ENCODE data around the gene SYT2. TPM values are rescaled to one million over a fixed set of nuclear protein-coding genes. Genes with fewer than 3 reads are reported as not detected.
"Not testable (repeated sequence)": the region's sequence is repeated elsewhere in the genome, so short reads cannot be mapped to it uniquely, and the experiment has no call there.

Gene SYT2
- polyA plus RNA-seq, 2 donors: 0.01 to 0.04 TPM

GRCh38 chr1:202550088-202550487, 160.2 kb downstream of the SYT2 start:
- not testable (repeated sequence) for H3K4me1 ChIP-seq (ENCODE audit: control insufficient read depth in 2 of 2, insufficient read depth in 2 of 2, low read length in 1 of 2); H3K27me3 ChIP-seq (ENCODE audit: control insufficient read depth in 1 of 2, insufficient read depth in 2 of 2, low read length in 2 of 2)

GRCh38 chr1:202547215-202547614, 163.0 kb downstream of the SYT2 start:
- no peaks in the 10 kb centered on the region for H3K36me3 ChIP-seq (ENCODE audit: control insufficient read depth in 2 of 2, insufficient read depth in 2 of 2, low read length in 1 of 2)
- no peaks in the 10 kb centered on the region for H3K27me3 ChIP-seq (ENCODE audit: control insufficient read depth in 1 of 2, insufficient read depth in 2 of 2, low read length in 2 of 2)
- H3K4me1 ChIP-seq (ENCODE audit: control insufficient read depth in 2 of 2, insufficient read depth in 2 of 2, low read length in 1 of 2): no peaks in the 10 kb centered on the region
- H3K9me3 ChIP-seq (ENCODE audit: control insufficient read depth in 2 of 2, insufficient read depth in 1 of 2, low read depth in 1 of 2, low read length in 1 of 2): no peaks in the 10 kb centered on the region
- no peak overlapping the region for H3K4me3 ChIP-seq (ENCODE audit: low read depth in 1 of 2, low read length in 2 of 2)
- H3K27ac ChIP-seq (ENCODE audit: low read depth in 2 of 2, low read length in 1 of 2): no peak overlapping the region

More at GRCh38 chr1:202550088-202550487, 160.2 kb downstream of the SYT2 start:
- not testable (repeated sequence) for H3K9me3 ChIP-seq (ENCODE audit: control insufficient read depth in 2 of 2, insufficient read depth in 1 of 2, low read depth in 1 of 2, low read length in 1 of 2); H3K36me3 ChIP-seq (ENCODE audit: control insufficient read depth in 2 of 2, insufficient read depth in 2 of 2, low read length in 1 of 2); H3K4me3 ChIP-seq (ENCODE audit: low read depth in 1 of 2, low read length in 2 of 2); H3K27ac ChIP-seq (ENCODE audit: low read depth in 2 of 2, low read length in 1 of 2)
- whole genome bisulfite sequencing, 2 donors: 79 to 84% methylated on average over 1 of the region's 1 CpG

GRCh38 chr1:202546796-202547195, 163.5 kb downstream of the SYT2 start:
- not testable (repeated sequence) for H3K4me1 ChIP-seq (ENCODE audit: control insufficient read depth in 2 of 2, insufficient read depth in 2 of 2, low read length in 1 of 2); H3K27me3 ChIP-seq (ENCODE audit: control insufficient read depth in 1 of 2, insufficient read depth in 2 of 2, low read length in 2 of 2); H3K36me3 ChIP-seq (ENCODE audit: control insufficient read depth in 2 of 2, insufficient read depth in 2 of 2, low read length in 1 of 2); H3K9me3 ChIP-seq (ENCODE audit: control insufficient read depth in 2 of 2, insufficient read depth in 1 of 2, low read depth in 1 of 2, low read length in 1 of 2); H3K4me3 ChIP-seq (ENCODE audit: low read depth in 1 of 2, low read length in 2 of 2)
- peak overlapping the region in 1 of 2 donors; percentile 39 for H3K27ac ChIP-seq (ENCODE audit: low read depth in 2 of 2, low read length in 1 of 2)
- 67 to 72% methylated on average over 3 of the region's 3 CpGs for WGBS, 2 donors

- H3K9me3 ChIP-seq (ENCODE audit: control insufficient read depth in 2 of 2, insufficient read depth in 1 of 2, low read depth in 1 of 2, low read length in 1 of 2); H3K4me1 ChIP-seq (ENCODE audit: control insufficient read depth in 2 of 2, insufficient read depth in 2 of 2, low read length in 1 of 2); H3K36me3 ChIP-seq (ENCODE audit: control insufficient read depth in 2 of 2, insufficient read depth in 2 of 2, low read length in 1 of 2); H3K4me3 ChIP-seq (ENCODE audit: low read depth in 1 of 2, low read length in 2 of 2); H3K27me3 ChIP-seq (ENCODE audit: control insufficient read depth in 1 of 2, insufficient read depth in 2 of 2, low read length in 2 of 2): not testable (repeated sequence)
- H3K27ac ChIP-seq (ENCODE audit: low read depth in 2 of 2, low read length in 1 of 2): peak overlapping the region in 1 of 2 donors; percentile 39
- 67 to 72% methylated on average over 3 of the region's 3 CpGs for WGBS, 2 donors
Measured at GRCh38 chr1:202546377-202546776, 163.9 kb downstream of the SYT2 start.

GRCh38 chr1:202545647-202546303, 164.5 kb downstream of the SYT2 start:
- 72 to 75% methylated on average over 3 of the region's 3 CpGs for WGBS, 2 donors
- H3K27ac ChIP-seq (ENCODE audit: low read depth in 2 of 2, low read length in 1 of 2): not testable (repeated sequence)

GRCh38 chr1:202544766-202545449, 165.3 kb downstream of the SYT2 start:
- not testable (repeated sequence) for H3K9me3 ChIP-seq (ENCODE audit: control insufficient read depth in 2 of 2, insufficient read depth in 1 of 2, low read depth in 1 of 2, low read length in 1 of 2); H3K4me1 ChIP-seq (ENCODE audit: control insufficient read depth in 2 of 2, insufficient read depth in 2 of 2, low read length in 1 of 2); H3K27me3 ChIP-seq (ENCODE audit: control insufficient read depth in 1 of 2, insufficient read depth in 2 of 2, low read length in 2 of 2); H3K27ac ChIP-seq (ENCODE audit: low read depth in 2 of 2, low read length in 1 of 2); H3K36me3 ChIP-seq (ENCODE audit: control insufficient read depth in 2 of 2, insufficient read depth in 2 of 2, low read length in 1 of 2)
- peak overlapping the region in 1 of 2 donors; percentile 1 for H3K4me3 ChIP-seq (ENCODE audit: low read depth in 1 of 2, low read length in 2 of 2)
- 72 to 85% methylated on average over 6 of the region's 6 CpGs for WGBS, 2 donors

More at GRCh38 chr1:202545647-202546303, 164.5 kb downstream of the SYT2 start:
- H3K27me3 ChIP-seq (ENCODE audit: control insufficient read depth in 1 of 2, insufficient read depth in 2 of 2, low read length in 2 of 2); H3K9me3 ChIP-seq (ENCODE audit: control insufficient read depth in 2 of 2, insufficient read depth in 1 of 2, low read depth in 1 of 2, low read length in 1 of 2); H3K4me3 ChIP-seq (ENCODE audit: low read depth in 1 of 2, low read length in 2 of 2); H3K4me1 ChIP-seq (ENCODE audit: control insufficient read depth in 2 of 2, insufficient read depth in 2 of 2, low read length in 1 of 2); H3K36me3 ChIP-seq (ENCODE audit: control insufficient read depth in 2 of 2, insufficient read depth in 2 of 2, low read length in 1 of 2): not testable (repeated sequence)

- not testable (repeated sequence) for H3K27me3 ChIP-seq (ENCODE audit: control insufficient read depth in 1 of 2, insufficient read depth in 2 of 2, low read length in 2 of 2); H3K4me1 ChIP-seq (ENCODE audit: control insufficient read depth in 2 of 2, insufficient read depth in 2 of 2, low read length in 1 of 2); H3K36me3 ChIP-seq (ENCODE audit: control insufficient read depth in 2 of 2, insufficient read depth in 2 of 2, low read length in 1 of 2); H3K9me3 ChIP-seq (ENCODE audit: control insufficient read depth in 2 of 2, insufficient read depth in 1 of 2, low read depth in 1 of 2, low read length in 1 of 2)
- WGBS, 2 donors: 69 to 78% methylated on average over 11 of the region's 11 CpGs
- H3K27ac ChIP-seq (ENCODE audit: low read depth in 2 of 2, low read length in 1 of 2): peak overlapping the region; percentile 67 to 68
- peak overlapping the region in 1 of 2 donors; percentile 11 for H3K4me3 ChIP-seq (ENCODE audit: low read depth in 1 of 2, low read length in 2 of 2)
Measured at GRCh38 chr1:202543537-202543936, 166.7 kb downstream of the SYT2 start.

- not testable (repeated sequence) for H3K9me3 ChIP-seq (ENCODE audit: control insufficient read depth in 2 of 2, insufficient read depth in 1 of 2, low read depth in 1 of 2, low read length in 1 of 2); H3K36me3 ChIP-seq (ENCODE audit: control insufficient read depth in 2 of 2, insufficient read depth in 2 of 2, low read length in 1 of 2); H3K27me3 ChIP-seq (ENCODE audit: control insufficient read depth in 1 of 2, insufficient read depth in 2 of 2, low read length in 2 of 2); H3K4me1 ChIP-seq (ENCODE audit: control insufficient read depth in 2 of 2, insufficient read depth in 2 of 2, low read length in 1 of 2)
- Histone ChIP-seq H3K27ac (ENCODE audit: low read depth in 2 of 2, low read length in 1 of 2) (peak overlapping the region in 1 of 2 donors; percentile 20), H3K4me3 (ENCODE audit: low read depth in 1 of 2, low read length in 2 of 2) (peak overlapping the region in 1 of 2 donors; percentile 44)
Measured at GRCh38 chr1:202542415-202542814, 167.8 kb downstream of the SYT2 start.

GRCh38 chr1:202540858-202541257, 169.4 kb downstream of the SYT2 start:
- not testable (repeated sequence) for H3K9me3 ChIP-seq (ENCODE audit: control insufficient read depth in 2 of 2, insufficient read depth in 1 of 2, low read depth in 1 of 2, low read length in 1 of 2); H3K27me3 ChIP-seq (ENCODE audit: control insufficient read depth in 1 of 2, insufficient read depth in 2 of 2, low read length in 2 of 2); H3K4me1 ChIP-seq (ENCODE audit: control insufficient read depth in 2 of 2, insufficient read depth in 2 of 2, low read length in 1 of 2); H3K36me3 ChIP-seq (ENCODE audit: control insufficient read depth in 2 of 2, insufficient read depth in 2 of 2, low read length in 1 of 2)
- H3K27ac ChIP-seq (ENCODE audit: low read depth in 2 of 2, low read length in 1 of 2): peak overlapping the region in 1 of 2 donors; percentile 59
- WGBS, 2 donors: 69 to 71% methylated on average over 2 of the region's 2 CpGs
- peak overlapping the region; percentile 11 to 52 for H3K4me3 ChIP-seq (ENCODE audit: low read depth in 1 of 2, low read length in 2 of 2)
